Panc1 (cell line): ENCODE data around the gene GDPD3. TPM values are rescaled to one million over a fixed set of nuclear protein-coding genes. Genes with fewer than 3 reads are reported as not detected.

Experiments used
- ATAC-seq: fragments of 200-7000 bp; cut with Tn5 transposase; 2 replicates; pipeline ENCODE4 v1.9.1; 2020; ENCODE audit warnings: mild to moderate bottlenecking, moderate library complexity
- BruUV-seq: library from RNA; stranded (reverse); fragments of 400-500 nt; replicated peaks from 2 replicates; lab custom pipeline; 2021; lab: Mats Ljungman, UMichigan
- CTCF ChIA-PET: fragments of 300-600 bp; sonication (Branson Sonifier 250); formaldehyde crosslinking; loops from one replicate; lab custom pipeline; 2022; ENCODE audit warnings: antibody characterized with exemption; lab: Charles Lee
- POLR2A ChIA-PET: fragments of 300-600 bp; sonication (Branson Sonifier 250); formaldehyde crosslinking; loops from one replicate; lab custom pipeline; 2022; ENCODE audit warnings: antibody characterized with exemption; lab: Charles Lee
- DNase-seq: peaks from one replicate; pipeline ENCODE4 v3.0.0-alpha.2; 2010; ENCODE audit warnings: low read depth, low spot score
- H3K27ac ChIP-seq: 2 replicates; pipeline ENCODE4 v1.5.1; 2011; ENCODE audit warnings: mild to moderate bottlenecking, low read length, inconsistent platforms
- H3K27me3 ChIP-seq: fragments of 200-500 bp; sonication (Bioruptor generic); 2 replicates; pipeline ENCODE4 v1.6.0; 2014; ENCODE audit warnings: low read length, inconsistent platforms; ENCODE audit not compliant: control insufficient read depth, insufficient read depth
- H3K36me3 ChIP-seq: fragments of 200-500 bp; sonication (Bioruptor generic); 2 replicates; pipeline ENCODE4 v1.5.1; 2014; ENCODE audit warnings: inconsistent platforms, mild to moderate bottlenecking, low read length, moderate library complexity; ENCODE audit not compliant: control insufficient read depth, insufficient read depth
- H3K4me1 ChIP-seq: 2 replicates; pipeline ENCODE4 v1.5.1; 2011; ENCODE audit warnings: inconsistent platforms, mild to moderate bottlenecking, low read length, moderate library complexity; ENCODE audit not compliant: control insufficient read depth, insufficient read depth
- H3K4me3 ChIP-seq, 2 experiments: 2 replicates each; pipeline ENCODE4 v1.5.1; 2011 to 2012; ENCODE audit warnings: low read depth in 2 of 2, low read length in 2 of 2, mild to moderate bottlenecking in 2 of 2, inconsistent platforms in 1 of 2, moderate library complexity in 1 of 2
- H3K9me3 ChIP-seq: fragments of 200-500 bp; sonication (Bioruptor generic); 2 replicates; pipeline ENCODE4 v1.5.1; 2014; ENCODE audit warnings: low read depth, mild to moderate bottlenecking, inconsistent platforms, low read length, moderate library complexity; ENCODE audit not compliant: control insufficient read depth, insufficient read depth
- POLR2AphosphoS5 ChIP-seq: IDR thresholded peaks from 2 replicates; pipeline ENCODE4 v1.6.1; 2012; ENCODE audit warnings: mild to moderate bottlenecking, low read depth, low read length, moderate library complexity
- SIN3A ChIP-seq: IDR thresholded peaks from 2 replicates; pipeline ENCODE4 v1.6.1; 2012; ENCODE audit warnings: low read depth, mild to moderate bottlenecking, low read length, moderate library complexity, borderline replicate concordance; ENCODE audit not compliant: insufficient read depth
- TCF7L2 ChIP-seq: IDR thresholded peaks from 2 replicates; pipeline ENCODE4 v1.6.1; 2011; ENCODE audit warnings: mild to moderate bottlenecking, low read depth, low read length, inconsistent platforms
- in situ Hi-C: cut with HindIII; loops from 2 replicates; pipeline ENCODE4 v1.10.0; 2016; ENCODE audit warnings: low sequenced_read_pairs, low pct_unique_long_range_greater_than_20kb
- intact Hi-C: fragments of 100-400 bp; cut with micrococcal nuclease; formaldehyde crosslinking; loops from one replicate; pipeline ENCODE4 v1.10.0; 2022; ENCODE audit not compliant: unreplicated experiment
- total RNA-seq: library from RNA; stranded (reverse); gene quantifications from one replicate; pipeline ENCODE4 v1.2.1, GENCODE V29; 2021; ENCODE audit not compliant: unreplicated experiment
- TF ChIP-seq, protein P1 (sequence below), 2 experiments: IDR thresholded peaks; 2 replicates each; pipeline ENCODE4 v1.6.1; 2011 to 2012; ENCODE audit warnings: low read depth in 2 of 2, control low read depth in 1 of 2, low read length in 1 of 2, mild to moderate bottlenecking in 1 of 2, moderate library complexity in 1 of 2; ENCODE audit not compliant: insufficient read depth in 1 of 2
- TF ChIP-seq, protein P2 (sequence below): fragments of 450-650 bp; IDR thresholded peaks from 2 replicates; pipeline ENCODE4 v1.5.1; 2017; ENCODE audit warnings: mild to moderate bottlenecking

Gene GDPD3
- total RNA-seq, 1 experiment from 2014 or later, result 2.5 TPM

DNA sequence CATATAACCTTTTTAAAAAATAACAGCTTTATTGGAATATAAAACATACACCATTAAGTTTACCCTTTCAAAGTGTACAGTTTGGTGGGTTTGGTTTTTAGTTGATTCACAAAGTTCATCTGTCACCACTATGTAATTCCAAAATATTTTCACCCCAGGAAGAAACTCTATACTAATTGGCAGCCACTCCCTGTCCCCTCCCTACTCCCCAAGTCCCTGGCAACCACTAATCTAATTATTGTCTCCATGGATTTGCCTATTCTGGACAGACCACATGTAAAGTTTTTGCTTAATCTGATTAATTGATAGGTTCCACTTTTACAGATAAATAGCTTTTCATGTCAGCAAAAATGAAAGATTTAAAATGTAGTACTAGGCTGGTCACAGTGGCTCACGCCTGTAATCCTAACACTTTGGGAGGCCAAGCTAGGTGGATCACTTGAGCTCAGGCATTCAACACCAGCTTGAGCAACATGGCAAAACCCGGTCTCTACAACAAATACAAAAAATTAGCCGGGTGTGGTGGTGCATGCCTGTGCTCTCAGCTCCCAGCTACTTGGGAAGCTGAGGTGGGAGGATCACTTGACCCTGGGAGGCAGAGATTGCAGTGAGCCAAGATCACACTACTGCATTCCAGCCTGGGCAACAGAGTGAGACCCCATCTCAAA is 34.6 kb upstream of the GDPD3 start:
- peaks cover 5% of the 10 kb centered on the region; the same call in 1 of the 2 replicates for H3K9me3 ChIP-seq
- no peak overlapping the region for H3K27ac ChIP-seq
- no peaks in the 10 kb centered on the region for H3K4me1 ChIP-seq
- H3K27me3 ChIP-seq, result no peaks in the 10 kb centered on the region
- CTCF ChIA-PET, result no interaction called here
- POLR2A ChIA-PET, result no interaction called here
- no TSS peak for BruUV-seq
- ATAC-seq (no peak), DNase-seq (no peak)
- no peak overlapping the region for H3K4me3 ChIP-seq
- in situ Hi-C loops, result no loop called here
- H3K36me3 ChIP-seq, result no peaks in the 10 kb centered on the region
- TF ChIP-seq, protein P1, sequence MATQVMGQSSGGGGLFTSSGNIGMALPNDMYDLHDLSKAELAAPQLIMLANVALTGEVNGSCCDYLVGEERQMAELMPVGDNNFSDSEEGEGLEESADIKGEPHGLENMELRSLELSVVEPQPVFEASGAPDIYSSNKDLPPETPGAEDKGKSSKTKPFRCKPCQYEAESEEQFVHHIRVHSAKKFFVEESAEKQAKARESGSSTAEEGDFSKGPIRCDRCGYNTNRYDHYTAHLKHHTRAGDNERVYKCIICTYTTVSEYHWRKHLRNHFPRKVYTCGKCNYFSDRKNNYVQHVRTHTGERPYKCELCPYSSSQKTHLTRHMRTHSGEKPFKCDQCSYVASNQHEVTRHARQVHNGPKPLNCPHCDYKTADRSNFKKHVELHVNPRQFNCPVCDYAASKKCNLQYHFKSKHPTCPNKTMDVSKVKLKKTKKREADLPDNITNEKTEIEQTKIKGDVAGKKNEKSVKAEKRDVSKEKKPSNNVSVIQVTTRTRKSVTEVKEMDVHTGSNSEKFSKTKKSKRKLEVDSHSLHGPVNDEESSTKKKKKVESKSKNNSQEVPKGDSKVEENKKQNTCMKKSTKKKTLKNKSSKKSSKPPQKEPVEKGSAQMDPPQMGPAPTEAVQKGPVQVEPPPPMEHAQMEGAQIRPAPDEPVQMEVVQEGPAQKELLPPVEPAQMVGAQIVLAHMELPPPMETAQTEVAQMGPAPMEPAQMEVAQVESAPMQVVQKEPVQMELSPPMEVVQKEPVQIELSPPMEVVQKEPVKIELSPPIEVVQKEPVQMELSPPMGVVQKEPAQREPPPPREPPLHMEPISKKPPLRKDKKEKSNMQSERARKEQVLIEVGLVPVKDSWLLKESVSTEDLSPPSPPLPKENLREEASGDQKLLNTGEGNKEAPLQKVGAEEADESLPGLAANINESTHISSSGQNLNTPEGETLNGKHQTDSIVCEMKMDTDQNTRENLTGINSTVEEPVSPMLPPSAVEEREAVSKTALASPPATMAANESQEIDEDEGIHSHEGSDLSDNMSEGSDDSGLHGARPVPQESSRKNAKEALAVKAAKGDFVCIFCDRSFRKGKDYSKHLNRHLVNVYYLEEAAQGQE (IDR thresholded peaks at IDR 0.05; ENCODE audit: insufficient read depth in 1 of 2, low read depth in 2 of 2, low read length in 1 of 2), result no peak
- TF ChIP-seq, protein P2, sequence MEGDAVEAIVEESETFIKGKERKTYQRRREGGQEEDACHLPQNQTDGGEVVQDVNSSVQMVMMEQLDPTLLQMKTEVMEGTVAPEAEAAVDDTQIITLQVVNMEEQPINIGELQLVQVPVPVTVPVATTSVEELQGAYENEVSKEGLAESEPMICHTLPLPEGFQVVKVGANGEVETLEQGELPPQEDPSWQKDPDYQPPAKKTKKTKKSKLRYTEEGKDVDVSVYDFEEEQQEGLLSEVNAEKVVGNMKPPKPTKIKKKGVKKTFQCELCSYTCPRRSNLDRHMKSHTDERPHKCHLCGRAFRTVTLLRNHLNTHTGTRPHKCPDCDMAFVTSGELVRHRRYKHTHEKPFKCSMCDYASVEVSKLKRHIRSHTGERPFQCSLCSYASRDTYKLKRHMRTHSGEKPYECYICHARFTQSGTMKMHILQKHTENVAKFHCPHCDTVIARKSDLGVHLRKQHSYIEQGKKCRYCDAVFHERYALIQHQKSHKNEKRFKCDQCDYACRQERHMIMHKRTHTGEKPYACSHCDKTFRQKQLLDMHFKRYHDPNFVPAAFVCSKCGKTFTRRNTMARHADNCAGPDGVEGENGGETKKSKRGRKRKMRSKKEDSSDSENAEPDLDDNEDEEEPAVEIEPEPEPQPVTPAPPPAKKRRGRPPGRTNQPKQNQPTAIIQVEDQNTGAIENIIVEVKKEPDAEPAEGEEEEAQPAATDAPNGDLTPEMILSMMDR, result no peak
- TF ChIP-seq TCF7L2 (no peak), POLR2AphosphoS5 (no peak), SIN3A (no peak)
- intact Hi-C loops, result no loop called here

DNA sequence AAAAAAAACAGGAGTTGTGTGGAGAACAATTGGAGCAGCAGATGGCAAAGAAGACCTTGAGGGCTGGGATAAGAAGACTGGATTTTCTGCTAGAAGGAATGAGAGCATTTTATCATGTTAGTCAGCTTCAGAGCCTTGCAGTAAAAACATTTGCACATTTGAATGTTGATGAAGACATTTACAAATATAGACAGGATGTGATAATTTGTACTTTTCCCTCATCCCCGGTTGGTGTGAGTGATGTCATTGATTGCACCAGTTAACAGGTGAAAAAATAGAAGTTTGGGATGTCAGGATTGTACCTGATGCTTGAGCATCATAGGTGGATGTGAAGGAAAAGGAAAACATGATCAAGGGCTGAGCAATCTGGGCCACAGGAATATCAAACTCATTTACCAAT is 32.3 kb upstream of the GDPD3 start:
- in situ Hi-C loops, result no loop called here
- Histone ChIP-seq H3K4me3 (no peak overlapping the region), H3K4me1 (no peaks in the 10 kb centered on the region), H3K27ac (no peak overlapping the region), H3K36me3 (no peaks in the 10 kb centered on the region), H3K27me3 (no peaks in the 10 kb centered on the region), H3K9me3 (peaks cover 5% of the 10 kb centered on the region; the same call in 1 of the 2 replicates)
- TF ChIP-seq TCF7L2, result no peak
- TF ChIP-seq SIN3A, result no peak
- no peak for TF ChIP-seq POLR2AphosphoS5
- TF ChIP-seq, protein P1 (IDR thresholded peaks at IDR 0.05; ENCODE audit: insufficient read depth in 1 of 2, low read depth in 2 of 2, low read length in 1 of 2), result no peak
- TF ChIP-seq, protein P2, result no peak
- BruUV-seq, result no TSS peak
- ChIA-PET CTCF (no interaction called here), POLR2A (no interaction called here)
- no peak for DNase-seq
- no peak for ATAC-seq
- intact Hi-C loops, result no loop called here
